Stimulated activated CD8-positive, alpha-beta memory T cell treated with anti-CD3 and anti-CD28 coated beads, Interleukin-7, amount 100 ng/mL, for 4 hours (primary cell): Measurements from ENCODE around the gene MFSD2A.
"Not testable (repeated sequence)": the region's sequence is repeated elsewhere in the genome, so short reads cannot be mapped to it uniquely, and the experiment has no call there.

ENCODE experiments used
- DNase-seq, 2 donors: peaks; one replicate each; pipeline ENCODE4 v3.0.0-alpha.2; 2020; ENCODE audit warnings: low read depth in 2 of 2

The MFSD2A gene

GRCh38 chr1:39969048-39969447 is 14.1 kb downstream of the MFSD2A start:
- DNase-seq, result no peak

GRCh38 chr1:39969531-39970270 is 14.8 kb downstream of the MFSD2A start:
- DNase-seq, result no peak

GRCh38 chr1:39970274-39970673 is 15.3 kb downstream of the MFSD2A start:
- no peak for DNase-seq

- DNase-seq, result no peak
Measured at GRCh38 chr1:39971138-39971537, 16.2 kb downstream of the MFSD2A start.

- DNase-seq, result peak; percentile 34 to 52
Measured at GRCh38 chr1:39973503-39974135, 18.7 kb downstream of the MFSD2A start.

- no peak for DNase-seq
Measured at GRCh38 chr1:39976732-39977131, 21.8 kb downstream of the MFSD2A start.

GRCh38 chr1:39977202-39977601 is 22.3 kb downstream of the MFSD2A start:
- DNase-seq, result no peak

GRCh38 chr1:39979654-39980053 is 24.7 kb downstream of the MFSD2A start:
- no peak for DNase-seq

GRCh38 chr1:39980555-39981313 is 25.8 kb downstream of the MFSD2A start:
- DNase-seq, result no peak

- no peak for DNase-seq
Measured at GRCh38 chr1:39981385-39981784, 26.4 kb downstream of the MFSD2A start.

GRCh38 chr1:39981945-39982344 is 27.0 kb downstream of the MFSD2A start:
- no peak for DNase-seq

GRCh38 chr1:39984480-39984879 is 29.5 kb downstream of the MFSD2A start:
- DNase-seq, result not testable (repeated sequence)

- DNase-seq, result no peak
Measured at GRCh38 chr1:39984951-39985350, 30.0 kb downstream of the MFSD2A start.

GRCh38 chr1:39987869-39988268 is 32.9 kb downstream of the MFSD2A start:
- no peak for DNase-seq

GRCh38 chr1:39988618-39989343 is 33.8 kb downstream of the MFSD2A start:
- DNase-seq, result no peak

GRCh38 chr1:39990428-39990827 is 35.5 kb downstream of the MFSD2A start:
- DNase-seq, result no peak

- no peak for DNase-seq
Measured at GRCh38 chr1:39992234-39992633, 37.3 kb downstream of the MFSD2A start.

- no peak for DNase-seq
Measured at GRCh38 chr1:39992888-39993287, 37.9 kb downstream of the MFSD2A start.

- DNase-seq, result no peak
Measured at GRCh38 chr1:39995973-39996393, 41.0 kb downstream of the MFSD2A start.

GRCh38 chr1:39996396-39997004 is 41.6 kb downstream of the MFSD2A start:
- no peak for DNase-seq

GRCh38 chr1:40001456-40001855 is 46.5 kb downstream of the MFSD2A start:
- no peak for DNase-seq
